GM12878 (cell line): ENCODE data around the gene SRCAP. TPM values are rescaled to one million over a fixed set of nuclear protein-coding genes. Genes with fewer than 3 reads are reported as not detected.

Experiments
- ATAC-seq: fragments of 200-7000 bp; cut with Tn5 transposase; 3 replicates; pipeline ENCODE4 v1.9.1; 2020; ENCODE audit warnings: mild to moderate bottlenecking, moderate library complexity
- BruUV-seq: library from RNA; stranded (reverse); fragments of 400-500 nt; replicated peaks from 2 replicates; lab custom pipeline; 2021; lab: Mats Ljungman, UMichigan
- CTCF ChIA-PET: fragments of 300-600 bp; sonication (Branson Sonifier 250); formaldehyde crosslinking; extraction: SDS; loops from one replicate; lab custom pipeline; 2021; ENCODE audit warnings: inconsistent platforms; lab: Yijun Ruan, JAX
- POLR2A ChIA-PET: fragments of 350-600 bp; formaldehyde crosslinking; extraction: SDS; loops from one replicate; lab custom pipeline; 2021; ENCODE audit warnings: inconsistent platforms; lab: Charles Lee
- RAD21 ChIA-PET: fragments of 300-600 bp; sonication (Branson Sonifier 250); formaldehyde crosslinking; loops from one replicate; lab custom pipeline; 2023; ENCODE audit warnings: antibody characterized with exemption; ENCODE audit not compliant: unreplicated experiment; lab: Charles Lee
- SMC1A ChIA-PET: fragments of 300-600 bp; sonication (Branson Sonifier 250); formaldehyde crosslinking; loops from one replicate; lab custom pipeline; 2023; ENCODE audit not compliant: unreplicated experiment, uncharacterized antibody; lab: Charles Lee
- DNase-seq: peaks from one replicate; pipeline ENCODE4 v3.0.0-alpha.2; 2011; ENCODE audit warnings: low read depth, low spot score
- FAIRE-seq: peaks from 3 replicates; lab custom pipeline; 2011; peaks lifted over from hg19 to GRCh38; lab: Jason Lieb, UNC
- H2AFZ ChIP-seq: 2 replicates; pipeline ENCODE4 v1.6.0; 2011; ENCODE audit warnings: low read depth, low read length, control low read depth; ENCODE audit not compliant: control insufficient read depth
- H3K27ac ChIP-seq: 2 replicates; pipeline ENCODE4 v1.5.1; 2011; ENCODE audit warnings: control low read depth; ENCODE audit not compliant: control insufficient read depth, insufficient read depth
- H3K27me3 ChIP-seq, 2 experiments: replicated peaks in 1 of 2; 2 replicates each; pipeline versions ENCODE4 v1.6.0 to v1.6.1; 2011; ENCODE audit warnings: low read length in 1 of 2; ENCODE audit not compliant: control insufficient read depth in 2 of 2, insufficient read depth in 2 of 2
- H3K36me3 ChIP-seq, 2 experiments: 2 replicates each; pipeline ENCODE4 v1.5.1; 2011; ENCODE audit warnings: low read length in 1 of 2; ENCODE audit not compliant: control insufficient read depth in 2 of 2, insufficient read depth in 2 of 2
- H3K4me1 ChIP-seq: 2 replicates; pipeline ENCODE4 v1.6.1; 2011; ENCODE audit warnings: mild to moderate bottlenecking, low read length, moderate library complexity, mixed read lengths; ENCODE audit not compliant: control insufficient read depth, insufficient read depth
- H3K4me2 ChIP-seq: 2 replicates; pipeline ENCODE4 v1.6.0; 2011; ENCODE audit warnings: control low read depth; ENCODE audit not compliant: control insufficient read depth, insufficient read depth
- H3K4me3 ChIP-seq: fragments of 200-600 bp; sonication (generic); 2 replicates; pipeline ENCODE4 v1.5.1; 2016
- H3K79me2 ChIP-seq: 2 replicates; pipeline ENCODE4 v1.6.0; 2011; ENCODE audit warnings: low read length; ENCODE audit not compliant: control insufficient read depth, insufficient read depth
- H3K9ac ChIP-seq: 2 replicates; pipeline ENCODE4 v1.8.0; 2011; ENCODE audit warnings: low read length, control low read depth, mixed read lengths; ENCODE audit not compliant: control insufficient read depth, insufficient read depth
- H3K9me3 ChIP-seq: replicated peaks from 3 replicates; pipeline ENCODE4 v1.5.1; 2011; ENCODE audit warnings: mild to moderate bottlenecking, low read length; ENCODE audit not compliant: control insufficient read depth, insufficient read depth
- H4K20me1 ChIP-seq: 2 replicates; pipeline ENCODE4 v1.6.0; 2011; ENCODE audit not compliant: control insufficient read depth, insufficient read depth
- ATF7 ChIP-seq: fragments of 450-650 bp; IDR thresholded peaks from 2 replicates; pipeline ENCODE4 v1.6.1; 2016; ENCODE audit warnings: low read depth, mild to moderate bottlenecking
- CBX3 ChIP-seq: fragments of 200-600 bp; sonication (generic); IDR thresholded peaks from 2 replicates; pipeline ENCODE4 v1.6.1; 2016; ENCODE audit warnings: low read depth, borderline replicate concordance
- CHD4 ChIP-seq: fragments of 200-600 bp; sonication (generic); IDR thresholded peaks from 2 replicates; pipeline ENCODE4 v1.6.1; 2016; ENCODE audit warnings: mild to moderate bottlenecking
- CREB1 ChIP-seq: IDR thresholded peaks from 2 replicates; pipeline ENCODE4 v1.6.1; 2012; ENCODE audit warnings: low read depth, mild to moderate bottlenecking, inconsistent platforms
- IRF3 ChIP-seq: fragments of 450-650 bp; IDR thresholded peaks from 2 replicates; pipeline ENCODE4 v1.6.1; 2014; ENCODE audit warnings: mild to moderate bottlenecking
- JUND ChIP-seq: IDR thresholded peaks from 2 replicates; pipeline ENCODE4 v1.6.1; 2012; ENCODE audit warnings: low read depth, mild to moderate bottlenecking, low read length, improper control_type of control experiment, moderate library complexity
- MLLT1 ChIP-seq: fragments of 450-650 bp; IDR thresholded peaks from 2 replicates; pipeline ENCODE4 v1.6.1; 2016; ENCODE audit warnings: mild to moderate bottlenecking
- NR2F1 ChIP-seq: fragments of 450-650 bp; conservative IDR thresholded peaks from 2 replicates; pipeline ENCODE4 v1.6.1; 2017; ENCODE audit warnings: mild to moderate bottlenecking
- NRF1 ChIP-seq: conservative IDR thresholded peaks from 2 replicates; pipeline ENCODE4 v1.6.1; 2011; ENCODE audit warnings: mild to moderate bottlenecking, low read depth, low read length, improper control_type of control experiment
- POLR2A ChIP-seq: IDR thresholded peaks from 2 replicates; pipeline ENCODE4 v1.6.1; 2011; ENCODE audit warnings: low read depth, mild to moderate bottlenecking, low read length
- RB1 ChIP-seq: fragments of 450-650 bp; formaldehyde crosslinking; IDR thresholded peaks from 2 replicates; pipeline ENCODE4 v1.6.1; 2017; ENCODE audit warnings: mild to moderate bottlenecking, borderline replicate concordance
- TAF1 ChIP-seq: IDR thresholded peaks from 2 replicates; pipeline ENCODE4 v1.6.1; 2011; ENCODE audit warnings: mild to moderate bottlenecking, low read depth, low read length, borderline replicate concordance
- YY1 ChIP-seq: IDR thresholded peaks from 2 replicates; pipeline ENCODE4 v1.6.1; 2011; ENCODE audit warnings: low read depth, mild to moderate bottlenecking, low read length
- ZNF274 ChIP-seq: IDR thresholded peaks from one replicate; pipeline ENCODE4 v1.8.0; 2011; ENCODE audit not compliant: insufficient read length, insufficient read depth
- ZSCAN29 ChIP-seq: fragments of 450-650 bp; IDR thresholded peaks from 2 replicates; pipeline ENCODE4 v1.6.1; 2017; ENCODE audit warnings: mild to moderate bottlenecking, moderate library complexity
- WGBS: methylation state at CpG from one replicate; pipeline ENCODE4 v1.1.6; 2016; ENCODE audit warnings: low lambda C conversion rate; ENCODE audit not compliant: insufficient replicate concordance, insufficient coverage; ENCODE audit errors: missing lambda C conversion rate; 5-methylcytosine and 5-hydroxymethylcytosine counted together
- in situ Hi-C: fragments of 300-500 bp; cut with MboI; formaldehyde crosslinking; loops from 9 replicates; pipeline ENCODE4 v1.14.3; 2018; ENCODE audit warnings: mixed read lengths
- intact Hi-C: fragments of 100-400 bp; cut with micrococcal nuclease; formaldehyde crosslinking; loops from one replicate; pipeline ENCODE4 v1.14.2; 2022; ENCODE audit not compliant: unreplicated experiment
- polyA plus RNA-seq, 11 experiments: library from polyadenylated mRNA; depleted of rRNA in 4 of 11; unstranded in 6 of 11; stranded (reverse) in 5 of 11; fragments of >200 nt; fragmentation: Nextera tagmentation in 4 of 11; fragmentation: Illumina TruSeq in 1 of 11; extraction: Ambion mirVana in 4 of 11; extraction: Trizol in 1 of 11; gene quantifications; 1 replicate in 1 of 11; 2 replicates in 10 of 11; pipeline versions ENCODE4 v1.2.1 to v1.2.3, GENCODE V29; 2011 to 2016; ENCODE audit warnings: inconsistent platforms in 2 of 11, missing spikeins in 2 of 11, low read depth in 1 of 11
- total RNA-seq, 4 experiments: library from RNA; depleted of rRNA in 3 of 4; stranded (reverse); fragments of >200 nt in 3 of 4; fragmentation: Illumina TruSeq in 1 of 4; extraction: Trizol in 1 of 4; gene quantifications; 2 replicates each; pipeline versions ENCODE4 v1.2.1 to v1.2.3, GENCODE V29; 2013 to 2021
- TF ChIP-seq, protein P1 (sequence below): IDR thresholded peaks from 2 replicates; pipeline ENCODE4 v1.6.1; 2012; ENCODE audit warnings: low read length, inconsistent platforms
- TF ChIP-seq, protein P2 (sequence below): IDR thresholded peaks from 2 replicates; pipeline ENCODE4 v1.6.1; 2012; ENCODE audit warnings: mild to moderate bottlenecking, low read depth, low read length

Gene SRCAP
- total and polyA plus RNA-seq, 10 of the 15 experiments (the other 5 are each of a cell fraction or from before 2014, with no cell fraction given): 0.24 to 58.4 (median 11.6) TPM

GRCh38 chr16:30666681-30667080 is 32.3 kb upstream of the SRCAP start (continued):
- TF ChIP-seq NR2F1: no peak

DNA sequence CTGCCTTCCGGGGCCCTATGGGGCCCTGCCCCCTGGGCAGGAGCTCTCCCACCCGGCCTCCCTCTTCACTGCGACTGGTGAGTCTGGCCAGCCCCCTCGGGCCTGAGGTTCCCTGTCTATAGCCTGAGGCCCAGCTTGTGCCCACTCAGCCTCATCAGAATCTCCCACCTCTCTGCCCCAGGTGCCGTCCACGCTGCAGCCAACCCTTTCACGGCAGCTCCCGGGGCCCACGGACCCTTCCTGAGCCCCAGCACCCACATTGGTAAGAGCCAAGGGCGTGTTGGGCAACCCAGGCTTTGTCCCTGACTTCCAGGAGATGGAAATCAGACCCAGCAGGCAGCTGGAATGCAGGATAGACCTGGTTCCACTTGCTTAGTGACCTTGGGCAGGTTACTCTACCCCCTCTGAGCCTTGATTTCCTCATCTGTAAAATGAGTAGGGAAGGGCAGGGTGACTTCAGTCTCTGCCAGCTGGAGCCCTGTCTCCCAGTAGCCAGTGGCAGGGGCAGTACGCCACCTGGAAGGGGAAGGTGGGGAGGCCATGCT is 31.5 kb upstream of the SRCAP start:
- in situ Hi-C loops: loop anchor here (25.0 kb wide), 1 partner anchor 1220 kb away; no protein-coding TSS in a partner anchor
- CTCF ChIA-PET: interaction anchor here (1.2 kb wide), 1 partner anchor 26 kb away, joined by 3 read pairs; no protein-coding TSS in a partner anchor

More for the DNA sequence above, 31.5 kb upstream of the SRCAP start:
- BruUV-seq: no TSS peak
- H3K27ac ChIP-seq: no peak overlapping the region
- no peak for DNase-seq
- H3K9ac ChIP-seq: no peak overlapping the region
- peaks cover 26 to 34% of the 10 kb centered on the region in 2 experiments for H3K36me3 ChIP-seq
- no peak overlapping the region for H3K4me3 ChIP-seq
- RAD21 ChIA-PET: no interaction called here
- no peak overlapping the region for H3K4me2 ChIP-seq
- no peaks in the 10 kb centered on the region for H4K20me1 ChIP-seq
- POLR2A ChIA-PET: interaction anchor here (1.3 kb wide), 1 partner anchor 9 kb away, joined by 3 read pairs; the partner anchor contains the start of gene FBRS
- H3K9me3 ChIP-seq: no peaks in the 10 kb centered on the region
- SMC1A ChIA-PET: no interaction called here
- H3K79me2 ChIP-seq: peaks cover 16% of the 10 kb centered on the region
- TF ChIP-seq MLLT1 (no peak), TAF1 (no peak), ATF7 (no peak), POLR2A (no peak; the same call in 1 of the 2 replicates), CREB1 (no peak), YY1 (no peak), ZNF274 (no peak), CBX3 (no peak), ZSCAN29 (no peak), CHD4 (no peak), IRF3 (no peak), NRF1 (no peak), RB1 (no peak), JUND (no peak)
- TF ChIP-seq, protein P1, sequence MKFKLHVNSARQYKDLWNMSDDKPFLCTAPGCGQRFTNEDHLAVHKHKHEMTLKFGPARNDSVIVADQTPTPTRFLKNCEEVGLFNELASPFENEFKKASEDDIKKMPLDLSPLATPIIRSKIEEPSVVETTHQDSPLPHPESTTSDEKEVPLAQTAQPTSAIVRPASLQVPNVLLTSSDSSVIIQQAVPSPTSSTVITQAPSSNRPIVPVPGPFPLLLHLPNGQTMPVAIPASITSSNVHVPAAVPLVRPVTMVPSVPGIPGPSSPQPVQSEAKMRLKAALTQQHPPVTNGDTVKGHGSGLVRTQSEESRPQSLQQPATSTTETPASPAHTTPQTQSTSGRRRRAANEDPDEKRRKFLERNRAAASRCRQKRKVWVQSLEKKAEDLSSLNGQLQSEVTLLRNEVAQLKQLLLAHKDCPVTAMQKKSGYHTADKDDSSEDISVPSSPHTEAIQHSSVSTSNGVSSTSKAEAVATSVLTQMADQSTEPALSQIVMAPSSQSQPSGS: no peak
- TF ChIP-seq, protein P2, sequence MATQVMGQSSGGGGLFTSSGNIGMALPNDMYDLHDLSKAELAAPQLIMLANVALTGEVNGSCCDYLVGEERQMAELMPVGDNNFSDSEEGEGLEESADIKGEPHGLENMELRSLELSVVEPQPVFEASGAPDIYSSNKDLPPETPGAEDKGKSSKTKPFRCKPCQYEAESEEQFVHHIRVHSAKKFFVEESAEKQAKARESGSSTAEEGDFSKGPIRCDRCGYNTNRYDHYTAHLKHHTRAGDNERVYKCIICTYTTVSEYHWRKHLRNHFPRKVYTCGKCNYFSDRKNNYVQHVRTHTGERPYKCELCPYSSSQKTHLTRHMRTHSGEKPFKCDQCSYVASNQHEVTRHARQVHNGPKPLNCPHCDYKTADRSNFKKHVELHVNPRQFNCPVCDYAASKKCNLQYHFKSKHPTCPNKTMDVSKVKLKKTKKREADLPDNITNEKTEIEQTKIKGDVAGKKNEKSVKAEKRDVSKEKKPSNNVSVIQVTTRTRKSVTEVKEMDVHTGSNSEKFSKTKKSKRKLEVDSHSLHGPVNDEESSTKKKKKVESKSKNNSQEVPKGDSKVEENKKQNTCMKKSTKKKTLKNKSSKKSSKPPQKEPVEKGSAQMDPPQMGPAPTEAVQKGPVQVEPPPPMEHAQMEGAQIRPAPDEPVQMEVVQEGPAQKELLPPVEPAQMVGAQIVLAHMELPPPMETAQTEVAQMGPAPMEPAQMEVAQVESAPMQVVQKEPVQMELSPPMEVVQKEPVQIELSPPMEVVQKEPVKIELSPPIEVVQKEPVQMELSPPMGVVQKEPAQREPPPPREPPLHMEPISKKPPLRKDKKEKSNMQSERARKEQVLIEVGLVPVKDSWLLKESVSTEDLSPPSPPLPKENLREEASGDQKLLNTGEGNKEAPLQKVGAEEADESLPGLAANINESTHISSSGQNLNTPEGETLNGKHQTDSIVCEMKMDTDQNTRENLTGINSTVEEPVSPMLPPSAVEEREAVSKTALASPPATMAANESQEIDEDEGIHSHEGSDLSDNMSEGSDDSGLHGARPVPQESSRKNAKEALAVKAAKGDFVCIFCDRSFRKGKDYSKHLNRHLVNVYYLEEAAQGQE: no peak
- no peak for FAIRE-seq
- peaks cover 3% of the 10 kb centered on the region; the same call in 1 of the 2 replicates for H3K4me1 ChIP-seq
- intact Hi-C loops: no loop called here
- no peak overlapping the region for H2AFZ ChIP-seq
- ATAC-seq: no peak
- H3K27me3 ChIP-seq: no peaks in the 10 kb centered on the region
- 92% methylated on average over 11 of the region's 11 CpGs for WGBS
